8988T (cell line): ENCODE data around the gene LRP4.
A peak's percentile ranks its signal among the peaks of the same experiment; 100 is the strongest.

ENCODE experiments used
- DNase-seq: peaks from one replicate; pipeline ENCODE4 v3.0.0; 2011

Gene LRP4

GRCh38 chr11:46917762-46918082 lies 628 bp downstream of the LRP4 start:
- DNase-seq: no peak

- no peak for DNase-seq
Measured at GRCh38 chr11:46917109-46917761, 1.1 kb downstream of the LRP4 start.

GRCh38 chr11:46916286-46917108 lies 1.9 kb downstream of the LRP4 start:
- DNase-seq: peak; percentile 97

- no peak for DNase-seq
Measured at GRCh38 chr11:46914910-46915309, 3.4 kb downstream of the LRP4 start.

- no peak for DNase-seq
Measured at GRCh38 chr11:46914363-46914762, 4.0 kb downstream of the LRP4 start.

GRCh38 chr11:46913484-46913883 lies 4.9 kb downstream of the LRP4 start:
- no peak for DNase-seq

- no peak for DNase-seq
Measured at GRCh38 chr11:46912526-46913150, 5.7 kb downstream of the LRP4 start.

- DNase-seq: no peak
Measured at GRCh38 chr11:46907606-46908005, 10.7 kb downstream of the LRP4 start.

- DNase-seq: no peak
Measured at GRCh38 chr11:46906609-46907041, 11.7 kb downstream of the LRP4 start.

GRCh38 chr11:46905806-46906205 lies 12.5 kb downstream of the LRP4 start:
- DNase-seq: no peak

GRCh38 chr11:46903846-46904245 lies 14.5 kb downstream of the LRP4 start:
- DNase-seq: no peak

GRCh38 chr11:46902694-46903093 lies 15.7 kb downstream of the LRP4 start:
- DNase-seq: no peak

- DNase-seq: no peak
Measured at GRCh38 chr11:46901156-46901555, 17.2 kb downstream of the LRP4 start.

- DNase-seq: no peak
Measured at GRCh38 chr11:46900091-46900746, 18.1 kb downstream of the LRP4 start.

- DNase-seq: no peak
Measured at GRCh38 chr11:46899501-46900025, 18.8 kb downstream of the LRP4 start.

GRCh38 chr11:46898396-46899095 lies 19.8 kb downstream of the LRP4 start:
- DNase-seq: no peak

- peak; percentile 82 for DNase-seq
Measured at GRCh38 chr11:46896719-46897406, 21.5 kb downstream of the LRP4 start.

- no peak for DNase-seq
Measured at GRCh38 chr11:46895821-46896220, 22.5 kb downstream of the LRP4 start.

- no peak for DNase-seq
Measured at GRCh38 chr11:46894961-46895360, 23.4 kb downstream of the LRP4 start.

GRCh38 chr11:46894506-46894905 lies 23.8 kb downstream of the LRP4 start:
- no peak for DNase-seq

- no peak for DNase-seq
Measured at GRCh38 chr11:46892838-46893237, 25.5 kb downstream of the LRP4 start.

- DNase-seq: no peak
Measured at GRCh38 chr11:46892109-46892508, 26.2 kb downstream of the LRP4 start.
